Stimulated activated CD4-positive, alpha-beta T cell treated with anti-CD3 and anti-CD28 coated beads, Interleukin-15, amount 100 ng/mL, for 48 hours (primary cell): ENCODE data around the gene CCNT2.
"Not testable (repeated sequence)": the region's sequence is repeated elsewhere in the genome, so short reads cannot be mapped to it uniquely, and the experiment has no call there.

Experiments used
- DNase-seq, 2 donors: peaks; one replicate each; pipeline ENCODE4 v3.0.0-alpha.2; 2020; ENCODE audit warnings: low read depth in 2 of 2

The CCNT2 gene

GRCh38 chr2:134918526-134919340 is at the start of gene CCNT2:
CCNT2 (plus strand) TSS chr2:134918822; CDS start chr2:134918855, 33 bp downstream.
- peak; percentile 98 to 99 for DNase-seq

- no peak for DNase-seq
These were observed 48.5 kb upstream of the CCNT2 start for GRCh38 chr2:134869946-134870736.

GRCh38 chr2:134873152-134873551 is 45.5 kb upstream of the CCNT2 start:
- no peak for DNase-seq

GRCh38 chr2:134875309-134875708 is 43.3 kb upstream of the CCNT2 start:
- DNase-seq: no peak

GRCh38 chr2:134882773-134883172 is 35.8 kb upstream of the CCNT2 start:
- no peak for DNase-seq

- DNase-seq: no peak
These were observed 34.9 kb upstream of the CCNT2 start for GRCh38 chr2:134883552-134884293.

- no peak for DNase-seq
These were observed 34.2 kb upstream of the CCNT2 start for GRCh38 chr2:134884435-134884834.

GRCh38 chr2:134892282-134893035 is 26.2 kb upstream of the CCNT2 start:
- no peak for DNase-seq

GRCh38 chr2:134897932-134898331 is 20.7 kb upstream of the CCNT2 start:
- no peak for DNase-seq

- no peak for DNase-seq
These were observed 19.4 kb upstream of the CCNT2 start for GRCh38 chr2:134899204-134899603.

- DNase-seq: no peak
These were observed 18.5 kb upstream of the CCNT2 start for GRCh38 chr2:134900151-134900550.

- not testable (repeated sequence) for DNase-seq
These were observed 14.9 kb upstream of the CCNT2 start for GRCh38 chr2:134903701-134904100.

- DNase-seq: no peak
These were observed 13.5 kb upstream of the CCNT2 start for GRCh38 chr2:134905168-134905567.

GRCh38 chr2:134906726-134907125 is 11.9 kb upstream of the CCNT2 start:
- no peak for DNase-seq

- DNase-seq: not testable (repeated sequence)
These were observed 11.0 kb upstream of the CCNT2 start for GRCh38 chr2:134907441-134908116.

GRCh38 chr2:134910763-134911399 is 7.7 kb upstream of the CCNT2 start:
- no peak for DNase-seq

GRCh38 chr2:134911400-134911785 is 7.2 kb upstream of the CCNT2 start:
- DNase-seq: no peak

- no peak for DNase-seq
These were observed 6.3 kb upstream of the CCNT2 start for GRCh38 chr2:134912361-134912760.

GRCh38 chr2:134917360-134917865 is 1.2 kb upstream of the CCNT2 start:
- no peak for DNase-seq

- DNase-seq: peak in 1 of 2 donors; percentile 83
These were observed 615 bp upstream of the CCNT2 start for GRCh38 chr2:134917888-134918525.
